ENCODE data around the gene TUSC2.

TUSC2 gene

GRCh38 chr3:50354850-50355249, 26.8 kb upstream of the TUSC2 start:
- DNase-seq (ENCODE audit: low read depth in 2 of 2) = no peak

GRCh38 chr3:50354186-50354764, 26.3 kb upstream of the TUSC2 start:
- no peak for DNase-seq (ENCODE audit: low read depth in 2 of 2)

- no peak for DNase-seq (ENCODE audit: low read depth in 2 of 2)
Measured at GRCh38 chr3:50353245-50354004, 25.4 kb upstream of the TUSC2 start.

DNA sequence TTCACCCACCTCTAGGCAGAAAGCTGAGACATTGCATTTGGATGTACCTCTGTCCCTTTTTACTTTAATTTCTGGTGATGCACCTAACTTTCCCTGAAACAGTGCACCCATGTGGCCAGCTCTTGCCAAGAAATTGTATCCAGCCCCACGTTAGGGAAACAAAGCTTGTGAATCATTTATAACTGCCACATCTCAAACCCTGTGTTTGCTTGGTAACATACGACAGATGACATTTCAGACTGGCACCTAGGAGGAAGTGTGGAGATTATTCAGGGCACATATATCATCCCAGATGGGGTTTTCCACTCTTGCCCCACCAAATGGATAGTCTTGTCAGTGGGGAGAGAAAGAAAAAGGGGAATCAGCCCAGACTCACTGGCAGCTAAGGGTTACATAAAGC, 24.8 kb upstream of the TUSC2 start:
- DNase-seq (ENCODE audit: low read depth in 2 of 2) = no peak

DNA sequence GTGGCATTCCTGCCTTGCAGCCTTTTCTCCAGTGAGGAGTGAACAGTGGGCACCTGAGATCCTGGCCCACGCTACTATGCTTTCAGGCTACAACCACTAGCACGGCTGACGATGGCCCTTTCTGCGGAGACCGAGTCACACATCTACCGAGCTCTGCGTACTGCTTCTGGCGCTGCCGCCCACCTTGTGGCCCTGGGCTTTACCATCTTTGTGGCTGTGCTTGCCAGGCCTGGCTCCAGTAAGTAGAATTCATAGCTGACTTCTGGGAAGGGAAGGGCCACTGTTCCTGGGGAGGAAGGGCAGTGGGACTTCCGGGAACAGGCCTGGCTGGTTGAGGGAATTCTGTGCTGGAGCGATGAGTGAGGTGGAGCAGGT, 23.3 kb upstream of the TUSC2 start:
- DNase-seq (ENCODE audit: low read depth in 2 of 2) = no peak

DNA sequence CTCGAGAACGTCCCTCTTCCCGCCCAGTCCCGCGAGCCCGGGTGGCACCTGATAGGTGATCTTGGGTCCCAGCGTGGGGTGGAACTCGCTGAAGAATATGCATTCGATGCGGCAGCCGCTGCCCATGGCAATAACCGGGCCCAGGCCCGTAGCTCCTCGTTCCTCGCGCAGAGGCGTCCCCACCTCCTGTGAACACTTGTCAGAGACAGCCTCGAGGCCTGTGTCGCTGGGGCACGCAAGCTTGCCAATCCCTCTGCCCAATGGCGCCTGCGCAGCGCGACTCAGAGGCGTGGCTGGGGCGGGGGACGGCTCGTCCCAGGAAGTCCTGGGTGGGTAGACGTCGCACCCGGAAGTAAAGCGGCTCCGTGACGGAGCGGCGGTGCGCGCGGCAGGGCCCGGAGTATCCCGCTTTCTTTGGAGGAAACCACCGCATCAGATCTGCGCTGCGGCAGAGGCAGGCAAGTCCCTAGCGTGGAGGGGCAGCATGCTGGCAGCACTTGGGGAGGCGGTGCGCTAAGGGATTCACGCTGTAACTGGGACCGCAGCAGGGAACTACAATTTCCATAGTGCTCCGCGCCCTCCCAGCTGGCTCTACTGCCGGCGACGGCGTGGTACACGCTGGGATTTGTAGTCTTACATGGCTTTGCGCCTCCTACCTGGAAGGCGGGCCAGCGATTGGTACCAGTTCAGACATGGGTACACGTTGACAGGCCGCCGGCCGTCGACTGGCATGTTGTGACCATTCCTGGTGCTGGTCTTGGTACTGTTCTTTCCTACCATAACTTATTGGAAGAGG, 22.7 kb upstream of the TUSC2 start, which contains the start of the genes CYB561D2 and NPRL2:
TSS of gene CYB561D2 (plus strand) at position 336 of the 796 bp plus-strand sequence. CDS start 572 bp downstream, outside the sequence.
TSS of gene NPRL2 (minus strand) at position 249 of the 796 bp plus-strand sequence. CDS start at position 126, 123 bp downstream.
- peak; percentile 98 to 99 for DNase-seq (ENCODE audit: low read depth in 2 of 2)

GRCh38 chr3:50350213-50350526, 22.1 kb upstream of the TUSC2 start:
- no peak for DNase-seq (ENCODE audit: low read depth in 2 of 2)

- DNase-seq (ENCODE audit: low read depth in 2 of 2) = peak; percentile 43 to 67
Measured at GRCh38 chr3:50347187-50347813, 19.3 kb upstream of the TUSC2 start.

- DNase-seq (ENCODE audit: low read depth in 2 of 2) = peak; percentile 51 to 78
Measured at GRCh38 chr3:50345586-50346234, 17.7 kb upstream of the TUSC2 start, which contains the start of gene ZMYND10. Gene ZMYND10 (minus strand): TSS chr3:50345732. CDS start chr3:50345579, 153 bp downstream.

DNA sequence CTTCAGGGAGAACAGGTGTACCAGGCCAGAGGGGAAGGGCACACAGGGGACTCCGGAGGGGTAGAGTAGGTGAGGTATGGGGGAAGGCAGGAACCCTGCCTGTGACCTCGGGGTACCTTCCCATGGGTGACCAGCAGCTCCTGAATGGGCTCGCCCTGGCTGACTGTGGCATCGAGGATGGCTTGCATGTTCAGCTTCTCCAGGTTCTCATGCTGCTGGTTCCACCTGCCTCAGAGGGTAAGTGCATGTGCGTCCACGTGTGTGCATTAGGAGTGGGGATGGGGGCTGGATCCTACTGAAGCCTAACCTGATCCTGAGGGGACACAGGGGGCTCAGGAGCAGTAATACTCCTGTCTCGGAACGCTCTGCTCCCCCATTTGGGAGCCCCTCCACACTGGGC, 17.0 kb upstream of the TUSC2 start:
- no peak for DNase-seq (ENCODE audit: low read depth in 2 of 2)

DNA sequence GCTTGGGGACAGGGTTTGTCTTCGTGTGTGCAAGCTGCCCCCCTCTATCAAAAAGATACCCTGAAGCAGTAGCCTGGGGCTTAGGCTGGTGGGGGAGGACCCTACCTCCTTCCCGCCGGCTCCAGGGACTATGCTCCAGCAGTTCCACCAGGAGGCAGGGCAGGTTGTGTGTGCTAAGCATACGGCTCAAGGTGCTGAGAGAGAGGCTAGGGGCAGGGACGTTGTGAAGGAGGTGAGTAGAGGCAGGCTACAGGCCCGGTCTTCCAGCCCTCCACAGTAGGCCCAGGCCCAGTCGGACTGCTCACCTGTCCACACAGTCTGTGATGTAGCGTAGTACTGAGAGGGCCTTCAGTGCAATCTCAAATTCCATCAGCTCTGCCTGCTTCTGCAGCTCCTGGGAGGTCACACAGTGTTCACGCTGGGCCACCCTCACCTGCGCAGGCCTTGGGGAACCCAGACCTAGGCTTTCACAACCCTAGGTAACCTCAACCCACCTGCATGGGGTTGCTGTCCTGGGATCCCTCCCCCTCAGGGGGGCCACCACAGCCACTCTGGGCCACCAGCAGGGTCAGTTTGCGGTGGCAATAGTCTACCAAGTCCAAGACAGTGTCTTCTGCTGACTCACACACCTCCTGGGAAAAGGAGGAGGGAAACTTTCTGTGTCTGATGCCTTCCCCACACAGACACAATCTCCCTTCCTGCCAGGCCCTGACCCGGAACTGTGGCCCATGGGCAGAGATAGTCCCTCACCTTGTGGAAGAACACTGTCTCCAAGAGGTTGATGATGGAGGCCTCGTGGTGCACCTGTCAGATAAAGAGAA, 15.0 kb upstream of the TUSC2 start:
- DNase-seq (ENCODE audit: low read depth in 2 of 2) = no peak

DNA sequence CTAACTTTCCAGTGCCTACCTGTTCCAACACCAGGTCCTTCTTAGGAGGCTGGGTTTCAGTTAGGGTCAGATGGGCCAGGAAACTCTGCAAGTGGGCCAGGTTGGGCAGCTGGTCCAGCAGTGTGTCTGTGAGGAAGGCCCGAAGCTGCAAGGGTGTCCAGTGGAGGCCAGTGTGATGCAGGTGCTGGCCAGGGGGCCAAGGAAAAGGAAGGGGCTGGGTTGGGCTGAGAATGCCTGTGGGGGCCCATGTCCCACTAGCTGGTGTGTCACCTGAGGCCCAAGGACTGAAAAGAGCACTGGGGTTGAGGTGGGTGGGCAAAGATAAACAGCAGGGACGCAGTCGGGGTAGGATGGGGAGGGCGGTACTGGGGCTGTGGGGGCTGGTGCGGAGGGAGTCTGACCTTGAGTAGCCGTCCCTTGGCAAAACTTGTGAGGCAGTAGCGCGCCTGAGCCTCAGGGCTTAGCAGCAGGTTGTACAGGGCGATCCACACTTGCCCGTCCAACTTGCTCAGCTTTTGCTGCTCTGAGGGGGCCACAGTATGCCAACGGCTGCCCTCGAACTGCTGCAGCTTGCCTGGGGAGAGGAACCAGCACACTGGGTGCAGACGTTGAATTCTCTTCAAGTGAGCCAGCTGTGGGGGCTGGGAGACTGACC, 14.1 kb upstream of the TUSC2 start:
- DNase-seq (ENCODE audit: low read depth in 2 of 2) = no peak

DNA sequence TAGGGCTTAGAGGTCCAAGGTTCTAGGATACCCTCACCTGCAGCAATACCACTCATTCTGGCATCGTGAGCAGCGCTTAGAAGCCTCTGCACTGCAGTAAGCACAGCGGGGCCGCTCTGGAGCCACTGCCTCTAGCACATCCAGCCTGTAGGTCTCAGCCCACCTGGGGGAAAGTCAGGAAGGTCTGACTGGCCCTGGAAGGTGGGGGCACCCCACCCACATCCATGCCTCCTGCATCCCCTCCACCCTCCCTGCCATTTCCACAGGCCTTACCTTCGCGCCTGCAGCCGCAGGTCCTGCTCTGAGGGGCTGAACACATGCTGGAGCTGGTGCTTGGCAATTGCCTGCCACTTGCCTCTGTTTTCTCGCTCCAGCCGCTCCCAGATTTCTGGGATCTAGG, 13.5 kb upstream of the TUSC2 start:
- no peak for DNase-seq (ENCODE audit: low read depth in 2 of 2)

GRCh38 chr3:50340448-50341329, 12.7 kb upstream of the TUSC2 start, which contains the start of gene RASSF1:
Gene RASSF1 (minus strand): TSS chr3:50340836. CDS start chr3:50340805, 31 bp downstream.
- DNase-seq (ENCODE audit: low read depth in 2 of 2) = peak in 1 of 2 experiments; percentile 76

- DNase-seq (ENCODE audit: low read depth in 2 of 2) = no peak
Measured at GRCh38 chr3:50340147-50340447, 12.1 kb upstream of the TUSC2 start.

- DNase-seq (ENCODE audit: low read depth in 2 of 2) = no peak
Measured at GRCh38 chr3:50339485-50340146, 11.6 kb upstream of the TUSC2 start.

GRCh38 chr3:50338965-50339364, 10.9 kb upstream of the TUSC2 start:
- DNase-seq (ENCODE audit: low read depth in 2 of 2) = no peak

- peak; percentile 91 to 97 for DNase-seq (ENCODE audit: low read depth in 2 of 2)
Measured at GRCh38 chr3:50337175-50337861, 9.3 kb upstream of the TUSC2 start.

Data from stimulated activated CD4-positive, alpha-beta T cell treated with anti-CD3 and anti-CD28 coated beads, Interleukin-12 subunit alpha, Interleukin-12 subunit beta, amount 100 ng/mL, for 24 hours (primary cell).